HUES48 (cell line): Measurements from ENCODE around the gene TNIK.

Experiments used
- H3K27ac ChIP-seq: one replicate; pipeline ENCODE4 v1.7.0; 2013; ENCODE audit warnings: low read depth, low read length, inconsistent platforms
- H3K27me3 ChIP-seq: 2 replicates; pipeline ENCODE4 v1.6.1; 2013; ENCODE audit warnings: mild to moderate bottlenecking, low read length; ENCODE audit not compliant: control insufficient read depth, insufficient read depth
- H3K36me3 ChIP-seq: 2 replicates; pipeline ENCODE4 v1.6.1; 2013; ENCODE audit warnings: low read length; ENCODE audit not compliant: control insufficient read depth, insufficient read depth
- H3K4me1 ChIP-seq: 2 replicates; pipeline ENCODE4 v1.6.1; 2013; ENCODE audit warnings: mild to moderate bottlenecking, low read length; ENCODE audit not compliant: control insufficient read depth, insufficient read depth
- H3K4me3 ChIP-seq: 2 replicates; pipeline ENCODE4 v1.5.1; 2013; ENCODE audit warnings: mild to moderate bottlenecking, low read depth, low read length
- H3K9ac ChIP-seq: 2 replicates; pipeline ENCODE4 v1.6.1; 2013; ENCODE audit warnings: mild to moderate bottlenecking, low read depth, low read length, moderate library complexity
- H3K9me3 ChIP-seq: 2 replicates; pipeline ENCODE4 v1.6.1; 2013; ENCODE audit warnings: low read length; ENCODE audit not compliant: control insufficient read depth, insufficient read depth

The TNIK gene

DNA sequence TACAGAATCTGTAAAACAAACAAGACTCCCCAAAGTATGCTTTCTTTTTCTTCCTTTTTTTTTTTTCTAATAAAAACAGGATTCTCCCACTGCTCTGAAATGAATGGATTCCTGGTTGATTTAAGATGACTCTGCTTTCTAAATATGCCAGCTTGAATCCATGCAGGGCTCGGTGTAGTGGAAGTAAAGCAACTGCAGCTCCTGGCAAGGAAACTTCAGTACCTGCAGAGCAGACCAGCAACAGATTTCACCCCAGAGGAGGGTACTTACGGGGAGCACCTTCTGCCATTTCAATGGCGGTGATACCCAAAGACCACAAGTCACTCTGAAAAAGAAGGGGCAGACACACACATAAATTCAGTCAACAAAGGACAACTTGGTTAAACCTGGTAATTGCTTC lies 283.1 kb downstream of the TNIK start:
- Histone ChIP-seq H3K9me3 (no peaks in the 10 kb centered on the region), H3K4me3 (no peak overlapping the region), H3K4me1 (no peaks in the 10 kb centered on the region; the same call in 1 of the 2 replicates), H3K36me3 (no peaks in the 10 kb centered on the region), H3K9ac (no peak overlapping the region), H3K27me3 (no peaks in the 10 kb centered on the region), H3K27ac (no peak overlapping the region)

DNA sequence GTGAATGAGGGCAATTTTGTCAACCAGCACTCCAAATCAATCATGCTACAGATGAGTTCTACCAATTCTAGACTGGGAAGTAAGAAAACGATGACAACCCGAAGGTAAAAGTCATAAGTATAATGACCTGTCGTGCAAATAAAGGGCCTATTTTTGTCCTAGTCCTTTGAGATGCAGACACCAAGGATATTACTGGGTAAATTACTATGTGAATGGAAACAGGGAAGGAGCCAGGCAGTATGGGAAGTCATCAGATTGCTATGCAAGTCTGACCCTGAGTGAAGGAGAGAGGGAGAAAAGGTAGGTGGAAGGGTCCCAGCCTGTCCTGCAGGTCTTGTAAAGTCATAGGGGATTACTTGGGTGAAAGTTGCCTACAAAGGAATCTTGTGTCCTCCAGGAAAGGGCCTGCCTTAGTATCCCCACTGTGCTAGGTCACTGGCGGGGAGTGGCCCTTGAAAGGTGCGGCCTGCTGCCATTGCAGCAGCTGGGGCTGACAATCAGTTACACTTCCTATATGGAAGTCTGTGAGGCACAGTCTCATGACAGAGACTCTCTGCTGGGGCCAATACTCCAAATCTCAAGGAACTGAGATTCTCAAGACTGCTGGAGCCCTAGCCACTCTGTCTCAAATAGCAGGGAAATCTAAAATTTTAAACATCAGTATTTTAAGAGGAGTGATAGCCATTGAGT lies 283.8 kb downstream of the TNIK start:
- H3K27ac ChIP-seq = no peak overlapping the region

DNA sequence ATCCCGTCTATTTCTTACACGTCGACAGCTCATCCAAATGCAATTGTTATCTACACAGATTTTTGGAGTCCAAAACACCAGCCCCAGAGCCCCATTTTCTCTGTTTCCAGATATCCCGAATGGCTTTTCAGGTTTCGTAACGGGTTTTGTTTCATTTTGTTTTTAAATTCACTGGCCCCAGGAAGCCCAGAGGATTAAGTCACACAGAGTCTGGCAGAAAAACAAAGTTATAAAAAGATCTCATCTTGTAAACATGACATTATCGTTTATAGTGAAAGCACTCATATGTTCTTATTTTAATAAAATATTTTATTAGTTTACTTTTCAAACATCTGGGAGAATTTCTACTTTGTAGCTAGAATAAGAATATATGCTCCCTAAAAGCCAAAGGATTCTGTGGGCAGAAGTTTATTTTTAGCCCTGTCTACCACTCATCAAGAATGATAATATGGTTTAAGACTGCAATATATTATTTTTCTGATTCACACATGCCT lies 284.4 kb downstream of the TNIK start:
- H3K27me3 ChIP-seq = no peaks in the 10 kb centered on the region
- H3K36me3 ChIP-seq = no peaks in the 10 kb centered on the region
- H3K4me1 ChIP-seq = no peaks in the 10 kb centered on the region; the same call in 1 of the 2 replicates
- no peak overlapping the region for H3K27ac ChIP-seq
- no peaks in the 10 kb centered on the region for H3K9me3 ChIP-seq
- H3K4me3 ChIP-seq = no peak overlapping the region
- H3K9ac ChIP-seq = no peak overlapping the region

More for the DNA sequence above, 283.8 kb downstream of the TNIK start:
- Histone ChIP-seq H3K4me1 (no peaks in the 10 kb centered on the region; the same call in 1 of the 2 replicates), H3K4me3 (no peak overlapping the region), H3K27me3 (no peaks in the 10 kb centered on the region), H3K36me3 (no peaks in the 10 kb centered on the region), H3K9me3 (no peaks in the 10 kb centered on the region), H3K9ac (no peak overlapping the region)

DNA sequence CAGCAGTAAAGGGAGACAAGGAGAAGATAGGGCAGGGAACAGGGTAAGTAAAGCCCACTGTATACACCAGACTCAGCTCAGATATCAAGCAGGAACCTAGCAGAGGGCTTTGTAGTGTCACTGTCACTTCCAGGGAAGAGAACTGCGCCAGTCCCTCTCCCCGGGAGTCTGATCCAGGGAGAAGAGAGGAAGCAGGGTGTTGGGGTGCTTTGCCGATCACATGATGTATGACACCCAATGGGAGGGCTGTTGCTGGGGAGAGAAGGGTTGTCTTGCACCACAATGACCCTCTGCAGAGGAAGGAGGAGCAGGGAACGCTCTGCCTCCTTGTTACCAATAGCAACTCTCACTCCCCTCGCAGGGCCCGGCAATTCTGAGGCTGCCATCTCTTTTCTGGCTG lies 286.5 kb downstream of the TNIK start:
- Histone ChIP-seq H3K27me3 (no peaks in the 10 kb centered on the region), H3K4me1 (no peaks in the 10 kb centered on the region; the same call in 1 of the 2 replicates), H3K9me3 (no peaks in the 10 kb centered on the region), H3K9ac (no peak overlapping the region), H3K36me3 (no peaks in the 10 kb centered on the region), H3K4me3 (no peak overlapping the region), H3K27ac (no peak overlapping the region)

DNA sequence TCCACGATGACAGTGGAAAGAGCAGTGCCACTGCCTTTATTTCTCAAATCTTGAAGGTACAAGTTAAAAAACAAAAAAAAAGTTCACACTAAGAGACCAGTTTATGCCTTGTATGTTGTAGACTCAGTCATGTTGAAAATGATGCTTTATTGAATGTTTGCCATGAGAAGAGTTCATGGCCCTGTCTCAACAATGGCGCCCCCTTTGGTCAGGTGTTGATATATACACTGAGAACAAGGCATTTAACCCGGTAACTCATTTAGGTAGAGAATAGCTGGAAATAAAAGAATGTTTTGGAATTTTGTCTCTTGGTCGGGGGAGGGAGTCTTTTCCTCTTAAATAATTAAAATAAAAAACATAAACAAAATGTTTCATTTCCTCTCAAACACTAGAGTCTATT lies 288.1 kb downstream of the TNIK start:
- H3K4me1 ChIP-seq = no peaks in the 10 kb centered on the region; the same call in 1 of the 2 replicates
- H3K27ac ChIP-seq = no peak overlapping the region
- no peaks in the 10 kb centered on the region for H3K36me3 ChIP-seq
- no peak overlapping the region for H3K9ac ChIP-seq
- no peak overlapping the region for H3K4me3 ChIP-seq
- no peaks in the 10 kb centered on the region for H3K27me3 ChIP-seq
- no peaks in the 10 kb centered on the region for H3K9me3 ChIP-seq

DNA sequence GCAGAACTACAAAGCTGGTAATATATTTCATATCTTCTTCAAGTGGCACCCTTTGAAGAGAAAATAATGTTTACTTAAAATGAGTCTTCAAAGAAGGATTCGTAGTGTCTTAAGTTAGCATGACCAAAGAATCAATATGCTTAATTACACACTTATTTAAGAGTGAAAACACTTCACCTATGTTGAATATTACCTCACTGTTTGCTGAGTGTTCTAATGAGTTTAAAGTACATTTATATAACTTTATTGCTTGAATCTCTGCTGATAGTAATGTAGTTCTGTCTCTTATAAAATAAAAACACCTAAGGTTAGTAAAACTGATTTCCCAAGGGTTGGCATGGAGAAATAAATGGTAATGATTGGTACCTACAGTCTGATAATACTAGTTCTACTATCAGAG lies 290.3 kb downstream of the TNIK start:
- no peaks in the 10 kb centered on the region for H3K27me3 ChIP-seq
- H3K36me3 ChIP-seq = no peaks in the 10 kb centered on the region
- H3K9me3 ChIP-seq = no peaks in the 10 kb centered on the region
- H3K9ac ChIP-seq = no peak overlapping the region
- no peak overlapping the region for H3K27ac ChIP-seq
- no peak overlapping the region for H3K4me3 ChIP-seq
- H3K4me1 ChIP-seq = peaks cover 9% of the 10 kb centered on the region

DNA sequence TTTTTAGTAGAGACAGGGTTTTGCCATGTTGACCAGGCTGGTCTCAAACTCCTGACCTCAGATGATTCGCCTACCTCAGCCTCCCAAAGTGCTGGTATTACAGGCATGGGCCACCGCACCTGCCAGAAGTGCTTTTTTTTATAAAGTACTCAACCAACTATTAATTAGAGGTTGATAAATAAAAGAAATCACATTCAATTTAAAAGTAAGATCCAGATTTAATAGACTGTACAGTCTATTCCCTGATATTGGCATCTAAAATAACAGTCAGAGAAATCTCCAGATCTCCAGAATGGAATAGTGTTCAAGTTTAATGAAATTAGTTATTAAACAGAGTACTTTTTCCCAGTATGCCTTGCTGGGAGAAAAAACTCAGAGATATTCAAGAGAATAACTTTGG lies 290.8 kb downstream of the TNIK start:
- H3K4me1 ChIP-seq = peaks cover 9% of the 10 kb centered on the region
- H3K27ac ChIP-seq = no peak overlapping the region
- H3K9ac ChIP-seq = no peak overlapping the region
- H3K27me3 ChIP-seq = no peaks in the 10 kb centered on the region
- no peak overlapping the region for H3K4me3 ChIP-seq
- H3K36me3 ChIP-seq = no peaks in the 10 kb centered on the region
- H3K9me3 ChIP-seq = no peaks in the 10 kb centered on the region

DNA sequence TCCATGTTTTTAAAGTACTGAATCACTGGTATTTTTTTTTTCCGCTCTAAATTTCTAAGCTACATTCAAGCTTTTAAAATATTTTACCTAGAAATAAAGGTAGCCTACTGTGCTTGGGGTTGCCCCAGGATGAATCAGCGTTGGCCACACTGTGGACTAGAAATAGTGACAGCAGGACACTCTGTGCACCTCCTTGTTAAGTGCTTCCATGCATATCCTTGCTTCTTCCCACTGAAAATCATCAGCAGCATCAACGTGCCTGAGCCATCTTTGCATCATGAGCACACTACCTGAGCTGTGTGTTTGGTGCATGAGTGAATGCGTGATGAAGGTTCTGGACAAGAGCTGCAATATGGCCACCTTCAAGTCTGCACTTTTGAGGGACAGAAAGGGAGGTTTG lies 291.7 kb downstream of the TNIK start:
- no peak overlapping the region for H3K4me3 ChIP-seq
- no peak overlapping the region for H3K27ac ChIP-seq
- no peak overlapping the region for H3K9ac ChIP-seq
- peaks cover 9% of the 10 kb centered on the region for H3K4me1 ChIP-seq
- no peaks in the 10 kb centered on the region for H3K27me3 ChIP-seq
- H3K36me3 ChIP-seq = no peaks in the 10 kb centered on the region
- H3K9me3 ChIP-seq = no peaks in the 10 kb centered on the region

DNA sequence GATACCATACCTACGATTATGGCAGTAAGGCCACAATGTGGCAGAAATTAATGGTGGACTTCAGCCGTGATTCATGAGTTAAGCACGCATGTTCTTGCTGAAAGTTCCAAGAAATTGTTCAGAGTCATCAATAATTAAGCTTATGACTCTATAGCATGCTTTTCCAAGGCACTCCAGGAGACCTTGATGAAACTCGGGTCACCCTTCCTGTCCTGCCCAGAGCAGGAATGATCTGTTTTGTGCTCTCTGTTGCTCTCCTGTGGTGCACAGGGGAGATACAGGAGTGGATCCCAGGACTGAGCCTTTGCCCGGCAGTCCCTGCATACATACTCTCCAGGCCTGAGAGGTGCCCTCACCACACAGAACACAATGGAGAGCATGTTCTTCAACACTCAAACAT lies 292.1 kb downstream of the TNIK start:
- H3K4me3 ChIP-seq = no peak overlapping the region
- H3K27me3 ChIP-seq = no peaks in the 10 kb centered on the region
- no peaks in the 10 kb centered on the region; the same call in 1 of the 2 replicates for H3K9me3 ChIP-seq
- no peak overlapping the region for H3K27ac ChIP-seq
- H3K4me1 ChIP-seq = peaks cover 9% of the 10 kb centered on the region
- H3K36me3 ChIP-seq = no peaks in the 10 kb centered on the region
- no peak overlapping the region for H3K9ac ChIP-seq

DNA sequence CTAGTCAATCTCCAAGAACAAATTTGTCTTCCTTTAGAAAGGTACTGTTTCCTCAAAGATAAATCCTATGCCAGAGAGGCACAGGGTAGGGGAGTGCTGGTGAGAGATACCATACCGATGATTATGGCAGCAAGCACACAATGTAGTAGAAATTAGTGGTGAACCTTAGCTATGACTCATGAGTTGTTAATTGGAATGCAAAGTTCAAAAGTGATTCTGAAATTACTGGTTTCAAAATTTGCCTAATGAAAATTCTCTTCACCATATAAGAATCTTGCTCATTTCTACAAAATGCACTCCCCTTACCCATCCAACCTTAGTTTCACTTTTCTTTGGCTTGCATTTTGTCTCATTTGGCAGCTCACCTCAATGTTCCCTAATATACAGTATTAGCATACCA lies 294.2 kb downstream of the TNIK start:
- Histone ChIP-seq H3K9me3 (peaks cover 8% of the 10 kb centered on the region; the same call in 1 of the 2 replicates), H3K9ac (no peak overlapping the region)

DNA sequence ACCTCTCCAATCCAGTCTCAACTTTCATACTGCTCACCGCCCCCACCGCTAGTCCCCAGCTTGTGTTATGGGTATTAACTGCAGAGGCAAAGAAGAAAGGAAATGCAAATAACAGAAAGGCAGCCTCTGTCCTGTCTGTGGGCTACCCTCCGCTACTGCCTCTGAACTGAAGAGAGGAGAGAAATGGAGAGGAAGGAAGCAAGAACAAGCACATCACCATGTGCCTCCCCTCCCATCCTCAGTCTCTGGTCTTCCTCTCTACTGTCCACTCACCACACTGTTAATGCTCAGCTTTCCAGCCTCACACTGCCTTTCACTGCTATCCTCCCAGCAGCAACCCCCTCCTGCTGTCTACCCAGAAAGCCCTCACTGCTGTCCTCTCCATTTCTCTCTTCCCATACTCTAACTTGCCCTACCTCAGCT lies 294.7 kb downstream of the TNIK start:
- no peaks in the 10 kb centered on the region for H3K27me3 ChIP-seq
- no peak overlapping the region for H3K27ac ChIP-seq
- H3K9ac ChIP-seq = no peak overlapping the region
- H3K4me3 ChIP-seq = no peak overlapping the region
- peaks cover 8% of the 10 kb centered on the region; the same call in 1 of the 2 replicates for H3K9me3 ChIP-seq
- H3K4me1 ChIP-seq = peaks cover 9% of the 10 kb centered on the region
- H3K36me3 ChIP-seq = peaks cover 3% of the 10 kb centered on the region; the same call in 1 of the 2 replicates

More for the DNA sequence above, 294.2 kb downstream of the TNIK start:
- Histone ChIP-seq H3K27me3 (no peaks in the 10 kb centered on the region), H3K4me3 (no peak overlapping the region), H3K36me3 (peaks cover 3% of the 10 kb centered on the region; the same call in 1 of the 2 replicates), H3K27ac (no peak overlapping the region), H3K4me1 (peaks cover 9% of the 10 kb centered on the region)
